PFSK-1 (cell line): ENCODE measurements around the gene ACVR1.

Experiments used
- FOXP2 ChIP-seq: optimal IDR thresholded peaks from 2 replicates; pipeline ENCODE3; 2011; ENCODE audit warnings: borderline replicate concordance, control low read depth, inconsistent platforms; ENCODE audit not compliant: insufficient read depth; ENCODE audit errors: extremely low read length, extremely low read depth
- POLR2AphosphoS5 ChIP-seq: IDR thresholded peaks from 2 replicates; pipeline ENCODE4 v1.6.1; 2012; ENCODE audit warnings: low read depth, mild to moderate bottlenecking, control low read depth, low read length, moderate library complexity
- SIN3A ChIP-seq: IDR thresholded peaks from 2 replicates; pipeline ENCODE4 v1.6.1; 2012; ENCODE audit warnings: mild to moderate bottlenecking, low read length, moderate library complexity, borderline replicate concordance; ENCODE audit not compliant: insufficient read depth
- TF ChIP-seq, protein P1 (sequence below), 2 experiments: IDR thresholded peaks; 2 replicates each; pipeline versions ENCODE4 v1.6.1 to v1.8.0; 2011 to 2012; ENCODE audit warnings: low read depth in 2 of 2, low read length in 2 of 2, control low read depth in 1 of 2, inconsistent platforms in 1 of 2, mild to moderate bottlenecking in 1 of 2, moderate library complexity in 1 of 2; ENCODE audit not compliant: insufficient read depth in 1 of 2

- no peak for TF ChIP-seq SIN3A
- no peak for TF ChIP-seq POLR2AphosphoS5
- TF ChIP-seq FOXP2 = no peak
- TF ChIP-seq, protein P1, sequence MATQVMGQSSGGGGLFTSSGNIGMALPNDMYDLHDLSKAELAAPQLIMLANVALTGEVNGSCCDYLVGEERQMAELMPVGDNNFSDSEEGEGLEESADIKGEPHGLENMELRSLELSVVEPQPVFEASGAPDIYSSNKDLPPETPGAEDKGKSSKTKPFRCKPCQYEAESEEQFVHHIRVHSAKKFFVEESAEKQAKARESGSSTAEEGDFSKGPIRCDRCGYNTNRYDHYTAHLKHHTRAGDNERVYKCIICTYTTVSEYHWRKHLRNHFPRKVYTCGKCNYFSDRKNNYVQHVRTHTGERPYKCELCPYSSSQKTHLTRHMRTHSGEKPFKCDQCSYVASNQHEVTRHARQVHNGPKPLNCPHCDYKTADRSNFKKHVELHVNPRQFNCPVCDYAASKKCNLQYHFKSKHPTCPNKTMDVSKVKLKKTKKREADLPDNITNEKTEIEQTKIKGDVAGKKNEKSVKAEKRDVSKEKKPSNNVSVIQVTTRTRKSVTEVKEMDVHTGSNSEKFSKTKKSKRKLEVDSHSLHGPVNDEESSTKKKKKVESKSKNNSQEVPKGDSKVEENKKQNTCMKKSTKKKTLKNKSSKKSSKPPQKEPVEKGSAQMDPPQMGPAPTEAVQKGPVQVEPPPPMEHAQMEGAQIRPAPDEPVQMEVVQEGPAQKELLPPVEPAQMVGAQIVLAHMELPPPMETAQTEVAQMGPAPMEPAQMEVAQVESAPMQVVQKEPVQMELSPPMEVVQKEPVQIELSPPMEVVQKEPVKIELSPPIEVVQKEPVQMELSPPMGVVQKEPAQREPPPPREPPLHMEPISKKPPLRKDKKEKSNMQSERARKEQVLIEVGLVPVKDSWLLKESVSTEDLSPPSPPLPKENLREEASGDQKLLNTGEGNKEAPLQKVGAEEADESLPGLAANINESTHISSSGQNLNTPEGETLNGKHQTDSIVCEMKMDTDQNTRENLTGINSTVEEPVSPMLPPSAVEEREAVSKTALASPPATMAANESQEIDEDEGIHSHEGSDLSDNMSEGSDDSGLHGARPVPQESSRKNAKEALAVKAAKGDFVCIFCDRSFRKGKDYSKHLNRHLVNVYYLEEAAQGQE (IDR thresholded peaks at IDR 0.05; ENCODE audit: insufficient read depth in 1 of 2, low read depth in 2 of 2, low read length in 2 of 2) = no peak
Measured at GRCh38 chr2:157911246-157911645, 35.1 kb upstream of the ACVR1 start.
